Testis (tissue), 2 donors: Measurements from ENCODE around the gene CD24.

ENCODE experiments used
- CTCF ChIP-seq, 3 experiments: fragments of 450-650 bp in 2 of 3; fragments of 200-600 bp in 1 of 3; sonication (generic) in 1 of 3; IDR thresholded peaks; one replicate each; pipeline ENCODE4 v1.5.1; 2016 to 2019; ENCODE audit warnings: antibody characterized with exemption in 3 of 3, mild to moderate bottlenecking in 2 of 3, moderate library complexity in 1 of 3
- POLR2A ChIP-seq: fragments of 450-650 bp; IDR thresholded peaks from one replicate; pipeline ENCODE4 v1.6.1; 2017; ENCODE audit warnings: antibody characterized with exemption, mild to moderate bottlenecking, moderate library complexity

GRCh38 chr6:106973018-106973835 lies 1.3 kb downstream of the CD24 start:
- TF ChIP-seq CTCF (IDR thresholded peaks at IDR 0.05): no peak
- no peak for TF ChIP-seq POLR2A
